ENCODE measurements around the gene MINAR1.

- TF ChIP-seq CTCF (IDR thresholded peaks at IDR 0.05): no peak
- TF ChIP-seq POLR2A (IDR thresholded peaks at IDR 0.05): no peak
Observed at GRCh38 chr15:79466488-79466887, 34.4 kb downstream of the MINAR1 start.

Data from esophagus squamous epithelium (tissue), 4 donors.